Neutrophil (primary cell): ENCODE data around the gene VSIR.

ENCODE experiments used
- H3K27ac ChIP-seq: fragments of 200-600 bp; sonication (generic); 2 replicates; pipeline ENCODE4 v1.5.1; 2016; ENCODE audit warnings: mild to moderate bottlenecking, moderate library complexity
- H3K27me3 ChIP-seq: fragments of 200-600 bp; sonication (generic); 2 replicates; pipeline ENCODE4 v1.6.0; 2016; ENCODE audit warnings: mild to moderate bottlenecking
- H3K36me3 ChIP-seq: fragments of 200-600 bp; sonication (generic); 2 replicates; pipeline ENCODE4 v1.5.1; 2017
- H3K4me1 ChIP-seq, 2 experiments: fragments of 200-600 bp in 1 of 2; sonication (generic) in 1 of 2; 1 replicate in 1 of 2; 2 replicates in 1 of 2; pipeline versions ENCODE4 v1.5.1 to v1.6.1; 2013 to 2016; ENCODE audit warnings: low read depth in 1 of 2, low read length in 1 of 2, mild to moderate bottlenecking in 1 of 2, moderate library complexity in 1 of 2; ENCODE audit not compliant: control insufficient read depth in 1 of 2, insufficient read depth in 1 of 2
- H3K4me3 ChIP-seq, 2 experiments: fragments of 200-600 bp in 1 of 2; sonication (generic) in 1 of 2; 1 replicate in 1 of 2; 2 replicates in 1 of 2; pipeline ENCODE4 v1.5.1; 2013 to 2016; ENCODE audit warnings: low read depth in 1 of 2, low read length in 1 of 2, mild to moderate bottlenecking in 1 of 2, moderate library complexity in 1 of 2
- H3K9me3 ChIP-seq: fragments of 200-600 bp; sonication (generic); 2 replicates; pipeline ENCODE4 v1.5.1; 2016
- TF ChIP-seq, protein P1 (sequence below): fragments of 200-600 bp; sonication (generic); IDR thresholded peaks from 2 replicates; pipeline ENCODE4 v1.5.1; 2016; ENCODE audit warnings: antibody characterized with exemption

Gene VSIR

DNA sequence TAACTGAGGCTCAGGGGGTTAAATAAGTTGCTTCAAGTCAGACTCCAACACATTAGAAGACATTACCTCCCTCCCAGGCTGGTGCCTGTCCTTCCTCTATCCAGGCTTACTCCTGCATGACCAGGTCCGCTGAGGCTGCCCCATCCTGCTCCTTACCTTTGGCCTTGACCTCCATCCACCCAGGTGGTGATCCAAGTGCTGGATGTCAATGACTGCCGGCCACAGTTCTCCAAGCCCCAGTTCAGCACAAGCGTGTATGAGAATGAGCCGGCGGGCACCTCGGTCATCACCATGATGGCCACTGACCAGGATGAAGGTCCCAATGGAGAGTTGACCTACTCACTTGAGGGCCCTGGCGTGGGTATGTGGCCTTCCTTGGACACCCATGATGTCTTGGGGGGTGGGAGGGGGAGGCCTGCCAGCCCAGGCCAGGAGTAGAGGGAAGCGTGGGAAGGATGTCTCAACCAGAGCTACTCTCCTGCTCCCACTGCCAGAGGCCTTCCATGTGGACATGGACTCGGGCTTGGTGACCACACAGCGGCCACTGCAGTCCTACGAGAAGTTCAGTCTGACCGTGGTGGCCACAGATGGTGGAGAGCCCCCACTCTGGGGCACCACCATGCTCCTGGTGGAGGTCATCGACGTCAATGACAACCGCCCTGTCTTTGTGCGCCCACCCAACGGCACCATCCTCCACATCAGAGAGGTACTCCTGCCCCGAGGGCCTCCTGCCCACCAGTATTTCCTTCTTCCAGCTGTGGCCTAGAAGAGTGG, 29.6 kb upstream of the VSIR start:
- Histone ChIP-seq H3K4me3 (no peak overlapping the region), H3K27ac (no peak overlapping the region), H3K4me1 (peaks cover 26 to 29% of the 10 kb centered on the region in 2 experiments), H3K36me3 (no peaks in the 10 kb centered on the region), H3K9me3 (no peaks in the 10 kb centered on the region), H3K27me3 (peaks cover 7% of the 10 kb centered on the region)
- TF ChIP-seq, protein P1, sequence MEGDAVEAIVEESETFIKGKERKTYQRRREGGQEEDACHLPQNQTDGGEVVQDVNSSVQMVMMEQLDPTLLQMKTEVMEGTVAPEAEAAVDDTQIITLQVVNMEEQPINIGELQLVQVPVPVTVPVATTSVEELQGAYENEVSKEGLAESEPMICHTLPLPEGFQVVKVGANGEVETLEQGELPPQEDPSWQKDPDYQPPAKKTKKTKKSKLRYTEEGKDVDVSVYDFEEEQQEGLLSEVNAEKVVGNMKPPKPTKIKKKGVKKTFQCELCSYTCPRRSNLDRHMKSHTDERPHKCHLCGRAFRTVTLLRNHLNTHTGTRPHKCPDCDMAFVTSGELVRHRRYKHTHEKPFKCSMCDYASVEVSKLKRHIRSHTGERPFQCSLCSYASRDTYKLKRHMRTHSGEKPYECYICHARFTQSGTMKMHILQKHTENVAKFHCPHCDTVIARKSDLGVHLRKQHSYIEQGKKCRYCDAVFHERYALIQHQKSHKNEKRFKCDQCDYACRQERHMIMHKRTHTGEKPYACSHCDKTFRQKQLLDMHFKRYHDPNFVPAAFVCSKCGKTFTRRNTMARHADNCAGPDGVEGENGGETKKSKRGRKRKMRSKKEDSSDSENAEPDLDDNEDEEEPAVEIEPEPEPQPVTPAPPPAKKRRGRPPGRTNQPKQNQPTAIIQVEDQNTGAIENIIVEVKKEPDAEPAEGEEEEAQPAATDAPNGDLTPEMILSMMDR = no peak

DNA sequence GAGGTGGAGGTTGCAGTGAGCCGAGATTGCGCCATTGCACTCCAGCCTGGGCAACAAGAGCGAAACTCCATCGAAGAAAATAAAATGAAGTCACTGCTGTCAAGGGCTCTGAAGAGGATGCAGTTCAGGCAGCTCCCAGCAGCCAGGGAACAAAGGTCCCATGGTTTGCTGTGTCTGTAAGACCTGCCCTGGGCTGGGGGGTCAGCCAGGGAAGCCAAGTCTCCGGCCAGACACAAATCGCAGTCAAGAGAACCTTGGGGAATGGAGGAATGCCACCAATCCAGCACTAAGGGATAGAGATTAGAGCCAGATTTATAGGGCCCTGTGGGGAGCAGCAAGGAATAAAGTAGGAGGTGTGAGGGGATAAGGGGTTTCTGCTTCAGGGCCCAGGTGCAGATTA, 28.9 kb upstream of the VSIR start:
- no peak overlapping the region for H3K4me3 ChIP-seq
- no peaks in the 10 kb centered on the region for H3K36me3 ChIP-seq
- no peaks in the 10 kb centered on the region for H3K9me3 ChIP-seq
- peaks cover 33 to 34% of the 10 kb centered on the region in 2 experiments for H3K4me1 ChIP-seq
- peaks cover 7% of the 10 kb centered on the region for H3K27me3 ChIP-seq
- H3K27ac ChIP-seq = no peak overlapping the region
- TF ChIP-seq, protein P1 = no peak

DNA sequence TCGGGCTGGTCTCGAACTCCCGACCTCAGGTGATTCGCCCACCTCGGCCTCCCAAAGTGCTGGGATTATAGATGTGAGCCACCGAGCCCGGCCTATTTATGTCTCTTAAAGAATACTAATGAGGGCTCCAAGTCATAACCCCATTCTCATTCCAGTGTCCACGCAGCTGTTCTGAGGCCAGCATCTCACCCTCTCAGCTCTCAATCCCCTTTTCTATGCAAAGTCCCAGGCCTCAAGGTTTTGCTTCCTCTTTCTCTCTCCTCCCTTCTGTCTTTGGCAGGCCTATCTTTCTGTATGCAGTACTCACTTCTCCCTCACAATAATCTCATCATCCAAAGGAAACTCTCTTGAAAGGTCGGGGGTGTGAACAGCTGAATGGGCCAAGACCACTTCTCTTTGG, 28.0 kb upstream of the VSIR start:
- Histone ChIP-seq H3K4me3 (no peak overlapping the region), H3K27me3 (peaks cover 7% of the 10 kb centered on the region), H3K27ac (no peak overlapping the region), H3K36me3 (no peaks in the 10 kb centered on the region), H3K4me1 (peaks cover 37 to 41% of the 10 kb centered on the region in 2 experiments), H3K9me3 (no peaks in the 10 kb centered on the region)
- TF ChIP-seq, protein P1 = no peak

DNA sequence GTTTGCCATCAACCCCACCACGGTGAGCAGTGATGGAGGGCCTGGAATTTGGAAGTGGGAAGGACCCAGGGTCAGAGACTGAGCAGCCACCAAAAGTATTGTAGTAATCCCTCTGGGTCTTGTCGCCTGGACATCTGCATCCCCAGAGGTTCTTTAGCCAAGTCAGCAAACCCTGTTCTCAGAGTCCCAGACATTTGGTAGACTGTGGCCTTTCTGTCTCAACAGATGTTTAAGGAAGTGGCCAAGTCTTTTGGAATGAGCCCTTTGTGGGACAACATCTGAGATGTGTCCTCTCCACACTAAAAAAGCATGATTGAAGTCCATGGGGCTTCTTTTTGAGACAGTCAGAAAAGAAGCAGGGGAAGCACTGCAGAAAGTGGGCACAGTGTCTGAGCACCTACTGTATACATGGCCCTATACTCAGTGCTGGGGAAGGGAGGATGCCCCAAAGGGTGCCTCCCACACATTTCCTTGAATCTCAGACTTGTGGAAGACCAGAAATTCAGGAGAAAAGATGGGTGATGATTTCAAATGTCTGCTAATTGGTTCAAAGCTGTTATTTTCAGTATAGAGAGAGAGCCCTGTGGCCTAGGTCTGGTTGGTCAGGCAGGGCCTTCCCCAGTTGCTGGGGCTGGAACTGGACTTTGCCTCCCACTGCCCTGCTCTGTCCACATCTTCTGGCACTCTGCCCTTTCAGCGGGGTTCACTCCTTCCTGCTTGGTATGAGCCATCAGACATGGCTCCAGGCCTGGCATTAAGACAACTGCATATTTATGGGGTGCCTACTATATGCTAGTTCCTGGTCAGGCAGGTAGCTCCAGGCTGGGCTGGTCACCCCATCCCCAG, 26.5 kb upstream of the VSIR start:
- no peaks in the 10 kb centered on the region for H3K9me3 ChIP-seq
- H3K27me3 ChIP-seq = no peaks in the 10 kb centered on the region
- H3K4me1 ChIP-seq = peaks cover 25 to 32% of the 10 kb centered on the region in 2 experiments
- H3K36me3 ChIP-seq = no peaks in the 10 kb centered on the region
- H3K4me3 ChIP-seq = no peak overlapping the region
- H3K27ac ChIP-seq = no peak overlapping the region
- TF ChIP-seq, protein P1 = no peak

DNA sequence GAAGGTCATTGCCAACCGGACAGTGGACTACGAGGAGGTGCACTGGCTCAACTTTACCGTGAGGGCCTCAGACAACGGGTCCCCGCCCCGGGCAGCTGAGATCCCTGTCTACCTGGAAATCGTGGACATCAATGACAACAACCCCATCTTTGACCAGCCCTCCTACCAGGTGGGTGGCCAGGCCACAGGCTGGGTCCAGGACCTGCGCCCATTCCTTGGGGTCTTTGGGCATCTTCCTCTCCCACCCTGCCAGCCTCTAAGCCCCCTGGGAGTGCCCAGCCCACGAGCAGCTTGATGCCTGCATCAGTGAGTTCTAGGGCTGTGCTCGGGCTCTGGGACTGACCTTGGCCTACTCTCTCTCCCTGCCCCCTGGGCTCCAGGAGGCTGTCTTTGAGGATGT, 25.8 kb upstream of the VSIR start:
- peaks cover 18 to 25% of the 10 kb centered on the region in 2 experiments for H3K4me1 ChIP-seq
- H3K36me3 ChIP-seq = no peaks in the 10 kb centered on the region
- no peak overlapping the region for H3K4me3 ChIP-seq
- no peaks in the 10 kb centered on the region for H3K27me3 ChIP-seq
- H3K9me3 ChIP-seq = no peaks in the 10 kb centered on the region
- TF ChIP-seq, protein P1 = no peak
- H3K27ac ChIP-seq = no peak overlapping the region
